HEK293 (cell line): ENCODE measurements around the gene BPNT1.

Source experiments
- MYNN ChIP-seq: fragments of 450-650 bp; formaldehyde crosslinking; IDR thresholded peaks from 2 replicates; pipeline ENCODE4 v1.5.1; 2016; ENCODE audit warnings: missing biosample characterization, missing genetic modification characterization, borderline replicate concordance
- OVOL3 ChIP-seq: fragments of 450-650 bp; formaldehyde crosslinking; IDR thresholded peaks from 2 replicates; pipeline ENCODE4 v1.5.1; 2016; ENCODE audit warnings: missing biosample characterization, missing genetic modification characterization
- REPIN1 ChIP-seq: fragments of 450-650 bp; formaldehyde crosslinking; IDR thresholded peaks from 2 replicates; pipeline ENCODE4 v1.5.1; 2017; ENCODE audit warnings: missing biosample characterization, missing genetic modification characterization, low read depth
- ZNF121 ChIP-seq: fragments of 450-650 bp; formaldehyde crosslinking; IDR thresholded peaks from 2 replicates; pipeline ENCODE4 v1.5.1; 2016; ENCODE audit warnings: missing biosample characterization, missing genetic modification characterization
- ZNF24 ChIP-seq: fragments of 450-650 bp; formaldehyde crosslinking; IDR thresholded peaks from 2 replicates; pipeline ENCODE4 v1.5.1; 2016; ENCODE audit warnings: missing biosample characterization, missing genetic modification characterization
- ZNF501 ChIP-seq: fragments of 450-650 bp; formaldehyde crosslinking; IDR thresholded peaks from 2 replicates; pipeline ENCODE4 v1.5.1; 2016; ENCODE audit warnings: missing biosample characterization, missing genetic modification characterization
- ZNF670 ChIP-seq: fragments of 450-650 bp; formaldehyde crosslinking; IDR thresholded peaks from 2 replicates; pipeline ENCODE4 v1.5.1; 2016; ENCODE audit warnings: missing biosample characterization, missing genetic modification characterization, low read depth
- ZNF768 ChIP-seq: fragments of 450-650 bp; formaldehyde crosslinking; IDR thresholded peaks from 2 replicates; pipeline ENCODE4 v1.5.1; 2018; ENCODE audit warnings: missing biosample characterization, mild to moderate bottlenecking, missing genetic modification characterization
- ZNF785 ChIP-seq: fragments of 450-650 bp; formaldehyde crosslinking; IDR thresholded peaks from 2 replicates; pipeline ENCODE4 v1.5.1; 2016; ENCODE audit warnings: missing biosample characterization, missing genetic modification characterization
- TF ChIP-seq, protein P1 (sequence below): fragments of 450-650 bp; formaldehyde crosslinking; IDR thresholded peaks from 2 replicates; pipeline ENCODE4 v1.5.1; 2016; ENCODE audit warnings: missing biosample characterization, missing genetic modification characterization
- TF ChIP-seq, protein P2 (sequence below): fragments of 450-650 bp; formaldehyde crosslinking; optimal IDR thresholded peaks from 2 replicates; pipeline ENCODE3; 2016; ENCODE audit warnings: missing biosample characterization, mild to moderate bottlenecking, missing genetic modification characterization
- TF ChIP-seq, protein P3 (sequence below): fragments of 450-650 bp; formaldehyde crosslinking; IDR thresholded peaks from 2 replicates; pipeline ENCODE4 v1.5.1; 2017; ENCODE audit warnings: missing biosample characterization, missing genetic modification characterization
- TF ChIP-seq, protein P4 (sequence below): fragments of 450-650 bp; formaldehyde crosslinking; IDR thresholded peaks from 2 replicates; pipeline ENCODE4 v1.5.1; 2016; ENCODE audit warnings: missing biosample characterization, missing genetic modification characterization

DNA sequence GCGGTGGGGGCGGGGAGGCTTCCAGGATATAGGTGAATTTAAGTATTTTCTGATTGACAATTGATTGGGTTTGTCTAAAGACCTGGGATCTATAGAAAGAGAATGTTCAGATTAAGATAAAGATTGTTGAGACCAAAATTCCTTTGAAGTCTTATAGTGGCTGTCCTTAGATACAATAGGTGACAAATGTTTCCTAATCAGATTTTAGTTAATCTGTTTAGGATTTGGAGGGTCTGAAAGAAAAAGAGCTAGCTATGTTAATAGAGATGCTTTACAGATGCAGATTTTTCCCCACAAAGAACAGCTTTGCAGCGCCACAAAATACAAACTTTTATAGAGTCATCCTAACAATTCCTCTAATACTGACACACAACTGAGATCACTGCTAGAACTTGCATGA, 28.7 kb downstream of the BPNT1 start:
- TF ChIP-seq, protein P1, sequence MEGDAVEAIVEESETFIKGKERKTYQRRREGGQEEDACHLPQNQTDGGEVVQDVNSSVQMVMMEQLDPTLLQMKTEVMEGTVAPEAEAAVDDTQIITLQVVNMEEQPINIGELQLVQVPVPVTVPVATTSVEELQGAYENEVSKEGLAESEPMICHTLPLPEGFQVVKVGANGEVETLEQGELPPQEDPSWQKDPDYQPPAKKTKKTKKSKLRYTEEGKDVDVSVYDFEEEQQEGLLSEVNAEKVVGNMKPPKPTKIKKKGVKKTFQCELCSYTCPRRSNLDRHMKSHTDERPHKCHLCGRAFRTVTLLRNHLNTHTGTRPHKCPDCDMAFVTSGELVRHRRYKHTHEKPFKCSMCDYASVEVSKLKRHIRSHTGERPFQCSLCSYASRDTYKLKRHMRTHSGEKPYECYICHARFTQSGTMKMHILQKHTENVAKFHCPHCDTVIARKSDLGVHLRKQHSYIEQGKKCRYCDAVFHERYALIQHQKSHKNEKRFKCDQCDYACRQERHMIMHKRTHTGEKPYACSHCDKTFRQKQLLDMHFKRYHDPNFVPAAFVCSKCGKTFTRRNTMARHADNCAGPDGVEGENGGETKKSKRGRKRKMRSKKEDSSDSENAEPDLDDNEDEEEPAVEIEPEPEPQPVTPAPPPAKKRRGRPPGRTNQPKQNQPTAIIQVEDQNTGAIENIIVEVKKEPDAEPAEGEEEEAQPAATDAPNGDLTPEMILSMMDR (tag by site-specific recombination): no peak
- TF ChIP-seq, protein P2, sequence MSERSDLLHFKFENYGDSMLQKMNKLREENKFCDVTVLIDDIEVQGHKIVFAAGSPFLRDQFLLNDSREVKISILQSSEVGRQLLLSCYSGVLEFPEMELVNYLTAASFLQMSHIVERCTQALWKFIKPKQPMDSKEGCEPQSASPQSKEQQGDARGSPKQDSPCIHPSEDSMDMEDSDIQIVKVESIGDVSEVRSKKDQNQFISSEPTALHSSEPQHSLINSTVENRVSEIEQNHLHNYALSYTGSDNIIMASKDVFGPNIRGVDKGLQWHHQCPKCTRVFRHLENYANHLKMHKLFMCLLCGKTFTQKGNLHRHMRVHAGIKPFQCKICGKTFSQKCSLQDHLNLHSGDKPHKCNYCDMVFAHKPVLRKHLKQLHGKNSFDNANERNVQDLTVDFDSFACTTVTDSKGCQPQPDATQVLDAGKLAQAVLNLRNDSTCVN: no peak
- no peak for TF ChIP-seq ZNF121 (tag by site-specific recombination)
- TF ChIP-seq, protein P3, sequence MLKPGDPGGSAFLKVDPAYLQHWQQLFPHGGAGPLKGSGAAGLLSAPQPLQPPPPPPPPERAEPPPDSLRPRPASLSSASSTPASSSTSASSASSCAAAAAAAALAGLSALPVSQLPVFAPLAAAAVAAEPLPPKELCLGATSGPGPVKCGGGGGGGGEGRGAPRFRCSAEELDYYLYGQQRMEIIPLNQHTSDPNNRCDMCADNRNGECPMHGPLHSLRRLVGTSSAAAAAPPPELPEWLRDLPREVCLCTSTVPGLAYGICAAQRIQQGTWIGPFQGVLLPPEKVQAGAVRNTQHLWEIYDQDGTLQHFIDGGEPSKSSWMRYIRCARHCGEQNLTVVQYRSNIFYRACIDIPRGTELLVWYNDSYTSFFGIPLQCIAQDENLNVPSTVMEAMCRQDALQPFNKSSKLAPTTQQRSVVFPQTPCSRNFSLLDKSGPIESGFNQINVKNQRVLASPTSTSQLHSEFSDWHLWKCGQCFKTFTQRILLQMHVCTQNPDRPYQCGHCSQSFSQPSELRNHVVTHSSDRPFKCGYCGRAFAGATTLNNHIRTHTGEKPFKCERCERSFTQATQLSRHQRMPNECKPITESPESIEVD (tag by site-specific recombination): no peak
- no peak for TF ChIP-seq ZNF501 (tag by site-specific recombination)
- no peak for TF ChIP-seq ZNF768 (tag by site-specific recombination)
- no peak for TF ChIP-seq ZNF24
- no peak for TF ChIP-seq ZNF670 (tag by site-specific recombination)
- TF ChIP-seq MYNN (tag by site-specific recombination): no peak
- TF ChIP-seq REPIN1 (tag by site-specific recombination): no peak
- no peak for TF ChIP-seq OVOL3 (tag by site-specific recombination)
- TF ChIP-seq, protein P4, sequence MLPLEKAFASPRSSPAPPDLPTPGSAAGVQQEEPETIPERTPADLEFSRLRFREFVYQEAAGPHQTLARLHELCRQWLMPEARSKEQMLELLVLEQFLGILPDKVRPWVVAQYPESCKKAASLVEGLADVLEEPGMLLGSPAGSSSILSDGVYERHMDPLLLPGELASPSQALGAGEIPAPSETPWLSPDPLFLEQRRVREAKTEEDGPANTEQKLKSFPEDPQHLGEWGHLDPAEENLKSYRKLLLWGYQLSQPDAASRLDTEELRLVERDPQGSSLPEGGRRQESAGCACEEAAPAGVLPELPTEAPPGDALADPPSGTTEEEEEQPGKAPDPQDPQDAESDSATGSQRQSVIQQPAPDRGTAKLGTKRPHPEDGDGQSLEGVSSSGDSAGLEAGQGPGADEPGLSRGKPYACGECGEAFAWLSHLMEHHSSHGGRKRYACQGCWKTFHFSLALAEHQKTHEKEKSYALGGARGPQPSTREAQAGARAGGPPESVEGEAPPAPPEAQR (tag by site-specific recombination): no peak
- no peak for TF ChIP-seq ZNF785
